ENCODE measurements around the gene RALGAPB.

Gene RALGAPB

DNA sequence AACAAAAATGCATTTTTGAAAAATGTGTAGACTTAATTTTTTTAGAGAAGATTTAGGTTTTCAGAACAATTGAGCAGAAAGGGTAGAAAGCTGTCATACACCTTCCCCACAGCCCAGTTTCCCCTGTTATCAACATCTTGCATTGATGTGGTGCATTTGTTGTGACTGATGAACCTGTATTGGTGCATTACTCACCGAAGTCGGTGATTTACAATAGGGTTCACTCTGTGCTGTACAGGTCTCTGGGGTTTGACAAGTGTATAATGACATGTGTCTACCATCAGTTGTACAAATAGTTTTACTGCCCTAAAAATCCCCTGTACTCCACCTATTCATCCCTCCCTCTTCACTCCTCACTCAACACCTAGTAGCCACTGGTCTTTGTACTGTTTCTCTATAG is 84.5 kb downstream of the RALGAPB start:
- no peak for DNase-seq (ENCODE audit: low read depth)
- no peak for TF ChIP-seq CTCF (IDR thresholded peaks at IDR 0.05; ENCODE audit: control insufficient read depth, extremely low read depth, insufficient read depth)
- no peak overlapping the region for H3K4me3 ChIP-seq (ENCODE audit: low read depth, low read length)

DNA sequence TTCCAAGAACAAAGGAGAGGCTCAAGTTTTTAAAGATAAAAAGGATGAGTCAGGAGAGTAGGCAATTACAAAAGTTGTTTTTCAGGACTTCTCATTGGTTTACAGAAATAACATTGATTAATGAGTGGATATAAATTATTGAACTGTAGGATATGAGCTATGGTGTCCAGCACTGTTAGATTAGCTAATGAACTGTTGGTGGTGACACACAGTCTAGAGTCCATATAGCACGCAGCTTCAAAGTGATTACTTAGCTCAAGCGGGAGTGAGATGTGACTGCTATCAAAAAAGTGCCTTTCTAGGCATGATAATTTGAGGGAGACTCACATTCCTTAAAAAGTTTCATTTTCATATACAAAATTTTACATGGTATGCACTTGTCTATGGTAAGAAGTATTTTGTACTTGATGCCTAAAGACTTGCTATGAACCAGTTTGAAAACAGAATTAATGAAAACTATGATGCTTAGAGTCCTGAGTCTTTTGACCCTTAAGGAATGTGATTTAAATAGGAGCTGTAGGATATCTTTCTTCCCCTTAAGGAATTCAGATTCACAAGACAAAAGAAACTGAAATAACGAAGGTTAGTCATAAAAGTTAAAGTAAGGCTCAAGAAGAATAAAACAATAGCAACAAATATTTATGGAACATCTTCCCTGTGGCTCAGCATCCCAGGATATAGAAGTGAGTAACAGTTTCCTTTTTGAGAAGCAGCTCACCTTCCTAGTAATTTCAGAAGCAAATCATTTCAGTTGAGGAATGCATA is 86.1 kb downstream of the RALGAPB start:
- TF ChIP-seq CTCF (IDR thresholded peaks at IDR 0.05; ENCODE audit: control insufficient read depth, extremely low read depth, insufficient read depth): no peak
- no peak overlapping the region for H3K4me3 ChIP-seq (ENCODE audit: low read depth, low read length)

DNA sequence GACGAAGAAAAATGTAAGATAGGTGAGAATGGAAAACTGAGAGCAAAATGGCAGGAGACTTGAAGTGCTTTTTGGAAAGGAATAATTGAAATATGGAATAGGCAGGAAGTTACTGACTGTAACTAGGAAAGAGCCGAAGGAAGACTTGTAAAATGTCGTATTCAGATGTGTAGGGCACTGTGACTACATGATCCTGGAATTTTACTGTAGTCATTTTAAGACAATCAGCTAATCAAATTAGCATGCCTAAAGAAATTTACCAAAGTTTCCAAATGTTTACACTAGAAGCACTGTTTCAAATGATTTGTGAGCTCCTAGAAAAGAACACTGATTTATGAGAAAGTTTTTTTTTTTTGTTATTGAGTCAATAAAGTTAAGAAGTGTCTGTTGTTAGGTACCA is 87.1 kb downstream of the RALGAPB start:
- no peak for TF ChIP-seq CTCF (IDR thresholded peaks at IDR 0.05; ENCODE audit: control insufficient read depth, extremely low read depth, insufficient read depth)
- DNase-seq (ENCODE audit: low read depth): no peak
- no peak overlapping the region for H3K4me3 ChIP-seq (ENCODE audit: low read depth, low read length)

More for the DNA sequence above, 86.1 kb downstream of the RALGAPB start:
- no peak for DNase-seq (ENCODE audit: low read depth)

DNA sequence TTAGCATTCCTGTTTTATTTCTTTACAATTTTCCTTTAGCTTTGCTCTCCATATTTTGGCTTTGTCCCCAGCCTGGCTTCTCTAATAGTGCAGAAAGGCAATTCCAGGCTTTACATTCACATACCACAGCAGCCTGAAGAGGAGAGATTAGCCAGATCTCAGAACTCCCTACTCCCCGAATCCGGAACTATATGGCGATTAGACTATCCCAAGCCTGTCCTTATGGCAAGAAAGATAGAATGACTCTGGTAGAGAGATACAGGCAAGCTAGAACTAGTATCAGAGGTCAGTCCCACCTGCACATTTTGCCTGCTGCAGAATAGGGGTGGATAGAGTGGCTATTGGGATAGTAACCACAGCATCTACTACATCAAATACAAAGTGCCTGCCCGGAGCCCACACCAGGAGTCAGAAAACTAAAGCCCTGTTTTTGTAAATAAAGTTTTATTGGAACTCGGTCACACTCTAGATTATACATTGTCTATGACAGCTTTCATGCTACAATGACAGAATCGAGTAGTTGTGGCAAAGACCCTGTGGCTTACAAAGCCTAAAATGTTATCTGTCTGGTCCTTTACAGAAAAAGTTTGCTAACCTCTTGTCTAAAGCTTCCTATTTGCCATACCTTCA is 91.3 kb downstream of the RALGAPB start:
- TF ChIP-seq CTCF (IDR thresholded peaks at IDR 0.05; ENCODE audit: control insufficient read depth, extremely low read depth, insufficient read depth): no peak

DNA sequence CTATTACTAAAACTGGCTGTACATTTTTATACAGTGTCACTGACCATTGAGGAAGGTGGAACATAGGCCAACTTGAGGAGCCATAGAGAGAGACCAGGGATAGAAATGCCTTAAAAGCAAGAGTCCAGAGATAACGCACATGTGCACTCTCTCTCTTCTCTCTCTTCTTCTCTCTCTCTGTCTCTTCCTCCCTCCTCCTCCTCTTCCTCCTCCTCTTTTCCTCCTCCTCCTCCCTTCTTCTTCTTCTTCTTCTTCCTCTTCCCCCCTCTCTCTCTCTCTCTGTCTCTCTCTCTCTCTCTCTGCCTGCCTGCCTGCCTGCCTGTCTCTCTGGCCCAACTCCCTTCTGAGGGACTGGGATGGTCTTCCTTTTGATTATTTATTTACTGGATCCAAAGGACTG is 92.0 kb downstream of the RALGAPB start:
- DNase-seq (ENCODE audit: low read depth): no peak
- H3K4me3 ChIP-seq (ENCODE audit: low read depth, low read length): no peak overlapping the region
- TF ChIP-seq CTCF (IDR thresholded peaks at IDR 0.05; ENCODE audit: control insufficient read depth, extremely low read depth, insufficient read depth): no peak

More for the DNA sequence above, 91.3 kb downstream of the RALGAPB start:
- no peak for DNase-seq (ENCODE audit: low read depth)
- H3K4me3 ChIP-seq (ENCODE audit: low read depth, low read length): no peak overlapping the region

- peak; percentile 52 for DNase-seq (ENCODE audit: low read depth)
- no peak overlapping the region for H3K4me3 ChIP-seq (ENCODE audit: low read depth, low read length)
- TF ChIP-seq CTCF (IDR thresholded peaks at IDR 0.05; ENCODE audit: control insufficient read depth, extremely low read depth, insufficient read depth): no peak
Observed at GRCh38 chr20:38566036-38566598, 93.5 kb downstream of the RALGAPB start.
